ENCODE measurements around the gene DOCK8. TPM values are rescaled to one million over a fixed set of nuclear protein-coding genes. Genes with fewer than 3 reads are reported as not detected.

DOCK8 gene
- total RNA-seq, 2 experiments from 2014 or later = 59.0 to 145 TPM

- H3K36me3 ChIP-seq (ENCODE audit: insufficient read depth, low read length) = peaks cover 93% of the 10 kb centered on the region
- H3K4me2 ChIP-seq (ENCODE audit: low read length) = no peak overlapping the region
- CTCF ChIA-PET (ENCODE audit: unreplicated experiment) = no interaction called here
- H3K9me2 ChIP-seq (ENCODE audit: insufficient read depth, low read length) = no peaks in the 10 kb centered on the region
- intact Hi-C loops (cut with micrococcal nuclease; ENCODE audit: unreplicated experiment) = no loop called here
- no peaks in the 10 kb centered on the region for H4K20me1 ChIP-seq (ENCODE audit: insufficient read depth, low read length)
- no peak for TF ChIP-seq EZH2phosphoT487 (IDR thresholded peaks at IDR 0.05; ENCODE audit: borderline replicate concordance, low read depth, low read length)
- no peak overlapping the region for H3K27ac ChIP-seq (ENCODE audit: low read depth, low read length, poor library complexity, severe bottlenecking)
- TSS peak; percentile 28 for BruUV-seq (replicated peaks)
- H3K79me2 ChIP-seq (ENCODE audit: insufficient read depth, low read depth, low read length) = no peaks in the 10 kb centered on the region
- no peaks in the 10 kb centered on the region for H3K9me3 ChIP-seq (ENCODE audit: low read length)
- no peak overlapping the region for H2AFZ ChIP-seq (ENCODE audit: low read length)
- H3K4me3 ChIP-seq (ENCODE audit: low read depth, low read length, poor library complexity, severe bottlenecking) = no peak overlapping the region
- no peak for DNase-seq (ENCODE audit: low spot score)
- POLR2A ChIA-PET = no interaction called here
- H3K4me1 ChIP-seq (ENCODE audit: insufficient read depth, low read length, poor library complexity, severe bottlenecking) = no peaks in the 10 kb centered on the region
These were observed 121.4 kb downstream of the DOCK8 start for GRCh38 chr9:336039-336438.

- H3K4me1 ChIP-seq (ENCODE audit: insufficient read depth, low read length, poor library complexity, severe bottlenecking) = no peaks in the 10 kb centered on the region
- POLR2A ChIA-PET = interaction anchor here (0.8 kb wide), 1 partner anchor 11 kb away, joined by 3 read pairs; no protein-coding TSS in a partner anchor
- no peak for DNase-seq (ENCODE audit: low spot score)
- no peak overlapping the region for H2AFZ ChIP-seq (ENCODE audit: low read length)
- no peaks in the 10 kb centered on the region for H3K9me2 ChIP-seq (ENCODE audit: insufficient read depth, low read length)
- H3K79me2 ChIP-seq (ENCODE audit: insufficient read depth, low read depth, low read length) = no peaks in the 10 kb centered on the region
- no peak for TF ChIP-seq EZH2phosphoT487 (IDR thresholded peaks at IDR 0.05; ENCODE audit: borderline replicate concordance, low read depth, low read length)
- TF ChIP-seq CTCF (conservative IDR thresholded peaks at IDR 0.05; ENCODE audit: low read length) = no peak
- intact Hi-C loops (cut with micrococcal nuclease; ENCODE audit: unreplicated experiment) = no loop called here
- BruUV-seq (replicated peaks) = no TSS peak
- H3K4me2 ChIP-seq (ENCODE audit: low read length) = no peak overlapping the region
- no peaks in the 10 kb centered on the region for H4K20me1 ChIP-seq (ENCODE audit: insufficient read depth, low read length)
- CTCF ChIA-PET (ENCODE audit: unreplicated experiment) = no interaction called here
- no peak overlapping the region for H3K4me3 ChIP-seq (ENCODE audit: low read depth, low read length, poor library complexity, severe bottlenecking)
- H3K27ac ChIP-seq (ENCODE audit: low read depth, low read length, poor library complexity, severe bottlenecking) = no peak overlapping the region
- H3K9me3 ChIP-seq (ENCODE audit: low read length) = no peaks in the 10 kb centered on the region
- peaks cover 94% of the 10 kb centered on the region for H3K36me3 ChIP-seq (ENCODE audit: insufficient read depth, low read length)
These were observed 123.9 kb downstream of the DOCK8 start for GRCh38 chr9:338602-339001.

GRCh38 chr9:341634-342421 is 127.2 kb downstream of the DOCK8 start:
- Histone ChIP-seq H3K79me2 (ENCODE audit: insufficient read depth, low read depth, low read length) (no peaks in the 10 kb centered on the region), H3K9me3 (ENCODE audit: low read length) (no peaks in the 10 kb centered on the region), H4K20me1 (ENCODE audit: insufficient read depth, low read length) (no peaks in the 10 kb centered on the region), H3K4me1 (ENCODE audit: insufficient read depth, low read length, poor library complexity, severe bottlenecking) (no peaks in the 10 kb centered on the region), H2AFZ (ENCODE audit: low read length) (no peak overlapping the region), H3K27ac (ENCODE audit: low read depth, low read length, poor library complexity, severe bottlenecking) (no peak overlapping the region), H3K9me2 (ENCODE audit: insufficient read depth, low read length) (no peaks in the 10 kb centered on the region), H3K4me3 (ENCODE audit: low read depth, low read length, poor library complexity, severe bottlenecking) (no peak overlapping the region), H3K4me2 (ENCODE audit: low read length) (no peak overlapping the region), H3K36me3 (ENCODE audit: insufficient read depth, low read length) (peaks cover 93% of the 10 kb centered on the region)
- POLR2A ChIA-PET = interaction anchor here (0.7 kb wide), 1 partner anchor 7 kb away, joined by 4 read pairs; no protein-coding TSS in a partner anchor
- intact Hi-C loops (cut with micrococcal nuclease; ENCODE audit: unreplicated experiment) = no loop called here
- BruUV-seq (replicated peaks) = no TSS peak
- CTCF ChIA-PET (ENCODE audit: unreplicated experiment) = no interaction called here
- no peak for DNase-seq (ENCODE audit: low spot score)
- no peak for TF ChIP-seq CTCF (conservative IDR thresholded peaks at IDR 0.05; ENCODE audit: low read length)
- no peak for TF ChIP-seq EZH2phosphoT487 (IDR thresholded peaks at IDR 0.05; ENCODE audit: borderline replicate concordance, low read depth, low read length)
